Esophagus muscularis mucosa (tissue), 4 donors: Measurements from ENCODE around the gene TEC. TPM values are rescaled to one million over a fixed set of nuclear protein-coding genes. Genes with fewer than 3 reads are reported as not detected.

ENCODE experiments used
- DNase-seq: peaks from one replicate; pipeline ENCODE4 v3.0.0-alpha.2; 2017; ENCODE audit errors: extremely low spot score
- H3K27ac ChIP-seq, 4 donors: fragments of 200-600 bp; sonication (generic); replicated peaks in 1 of 4; 1 replicate in 3 of 4; 2 replicates in 1 of 4; pipeline ENCODE4 v1.5.1; 2016 to 2019; ENCODE audit warnings: mild to moderate bottlenecking in 1 of 4
- H3K27me3 ChIP-seq, 4 donors: fragments of 200-600 bp; sonication (generic); one replicate each; pipeline versions ENCODE4 v1.5.1 to v1.6.0; 2016 to 2019
- H3K36me3 ChIP-seq, 4 donors: fragments of 200-600 bp; sonication (generic); one replicate each; pipeline ENCODE4 v1.5.1; 2016 to 2019
- H3K4me1 ChIP-seq, 4 donors: fragments of 200-600 bp; sonication (generic); one replicate each; pipeline ENCODE4 v1.5.1; 2016 to 2019
- H3K4me3 ChIP-seq, 4 donors: fragments of 200-600 bp; sonication (generic); 1 replicate in 2 of 4; 2 replicates in 2 of 4; pipeline ENCODE4 v1.5.1; 2016 to 2019; ENCODE audit warnings: mild to moderate bottlenecking in 4 of 4, moderate library complexity in 1 of 4
- H3K9me3 ChIP-seq, 4 donors: fragments of 200-600 bp; sonication (generic); 1 replicate in 3 of 4; 2 replicates in 1 of 4; pipeline ENCODE4 v1.5.1; 2016 to 2019
- EP300 ChIP-seq: sonication (generic); formaldehyde crosslinking; IDR thresholded peaks from one replicate; pipeline ENCODE4 v1.6.1; 2017; ENCODE audit warnings: antibody characterized with exemption
- POLR2A ChIP-seq: fragments of 450-650 bp; IDR thresholded peaks from one replicate; pipeline ENCODE4 v1.6.1; 2017; ENCODE audit warnings: antibody characterized with exemption, moderate library complexity, mild to moderate bottlenecking, low read depth
- POLR2AphosphoS5 ChIP-seq, 2 donors: sonication (generic); formaldehyde crosslinking; IDR thresholded peaks; one replicate each; pipeline ENCODE4 v1.6.1; 2017; ENCODE audit warnings: antibody characterized with exemption in 2 of 2
- whole genome bisulfite sequencing: methylation state at CpG from one replicate; pipeline ENCODE4 v1.1.5; 2018; 5-methylcytosine and 5-hydroxymethylcytosine counted together
- intact Hi-C: fragments of 100-400 bp; cut with DNase I; formaldehyde crosslinking; loops from one replicate; pipeline ENCODE4 v1.15.1; 2023
- total RNA-seq, 4 donors: library from RNA; depleted of rRNA; stranded (reverse); fragments of >200 nt; gene quantifications; one replicate each; pipeline versions ENCODE4 v1.1.0 to v1.2.1, GENCODE V29; 2016
- TF ChIP-seq, protein P1 (sequence below), 3 experiments: fragments of 200-600 bp in 2 of 3; fragments of 450-650 bp in 1 of 3; sonication (generic) in 2 of 3; IDR thresholded peaks; one replicate each; pipeline ENCODE4 v1.5.1; 2017 to 2019; ENCODE audit warnings: antibody characterized with exemption in 3 of 3, mild to moderate bottlenecking in 2 of 3, moderate library complexity in 1 of 3

The TEC gene
- total RNA-seq, 4 donors from 2014 or later, result 1.5 to 2.2 (median 1.9) TPM

DNA sequence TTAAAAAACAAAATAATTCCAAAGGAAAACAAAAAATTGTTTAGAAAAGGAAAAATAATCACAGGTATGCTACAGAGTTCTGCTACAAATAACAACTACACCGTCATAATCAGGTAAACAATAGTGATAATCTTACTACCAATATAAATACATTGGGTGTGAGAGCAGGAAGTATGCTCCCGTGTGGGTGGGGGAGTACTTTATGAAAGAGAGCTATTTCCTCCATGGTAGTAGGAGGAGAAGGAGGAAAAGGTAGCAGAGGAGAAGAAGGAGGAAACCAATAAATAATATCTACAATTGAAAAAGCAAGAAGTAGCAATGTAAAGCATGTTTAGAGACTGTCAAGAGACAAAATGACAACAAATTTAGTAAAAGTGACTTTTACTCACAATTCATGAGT lies 35.1 kb downstream of the TEC start:
- no peak for DNase-seq
- Histone ChIP-seq H3K27ac (no peak overlapping the region), H3K27me3 (no peaks in the 10 kb centered on the region), H3K36me3 (no peaks in the 10 kb centered on the region), H3K4me1 (peaks cover 0 to 3% (median 0%) of the 10 kb centered on the region in 4 donors), H3K4me3 (no peak overlapping the region), H3K9me3 (no peaks in the 10 kb centered on the region)
- intact Hi-C loops, result no loop called here
- 55% methylated on average over 2 of the region's 2 CpGs for WGBS
- TF ChIP-seq POLR2AphosphoS5 (IDR thresholded peaks at IDR 0.05) (no peak), EP300 (no peak), POLR2A (no peak)
- TF ChIP-seq, protein P1, sequence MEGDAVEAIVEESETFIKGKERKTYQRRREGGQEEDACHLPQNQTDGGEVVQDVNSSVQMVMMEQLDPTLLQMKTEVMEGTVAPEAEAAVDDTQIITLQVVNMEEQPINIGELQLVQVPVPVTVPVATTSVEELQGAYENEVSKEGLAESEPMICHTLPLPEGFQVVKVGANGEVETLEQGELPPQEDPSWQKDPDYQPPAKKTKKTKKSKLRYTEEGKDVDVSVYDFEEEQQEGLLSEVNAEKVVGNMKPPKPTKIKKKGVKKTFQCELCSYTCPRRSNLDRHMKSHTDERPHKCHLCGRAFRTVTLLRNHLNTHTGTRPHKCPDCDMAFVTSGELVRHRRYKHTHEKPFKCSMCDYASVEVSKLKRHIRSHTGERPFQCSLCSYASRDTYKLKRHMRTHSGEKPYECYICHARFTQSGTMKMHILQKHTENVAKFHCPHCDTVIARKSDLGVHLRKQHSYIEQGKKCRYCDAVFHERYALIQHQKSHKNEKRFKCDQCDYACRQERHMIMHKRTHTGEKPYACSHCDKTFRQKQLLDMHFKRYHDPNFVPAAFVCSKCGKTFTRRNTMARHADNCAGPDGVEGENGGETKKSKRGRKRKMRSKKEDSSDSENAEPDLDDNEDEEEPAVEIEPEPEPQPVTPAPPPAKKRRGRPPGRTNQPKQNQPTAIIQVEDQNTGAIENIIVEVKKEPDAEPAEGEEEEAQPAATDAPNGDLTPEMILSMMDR (IDR thresholded peaks at IDR 0.05), result no peak

DNA sequence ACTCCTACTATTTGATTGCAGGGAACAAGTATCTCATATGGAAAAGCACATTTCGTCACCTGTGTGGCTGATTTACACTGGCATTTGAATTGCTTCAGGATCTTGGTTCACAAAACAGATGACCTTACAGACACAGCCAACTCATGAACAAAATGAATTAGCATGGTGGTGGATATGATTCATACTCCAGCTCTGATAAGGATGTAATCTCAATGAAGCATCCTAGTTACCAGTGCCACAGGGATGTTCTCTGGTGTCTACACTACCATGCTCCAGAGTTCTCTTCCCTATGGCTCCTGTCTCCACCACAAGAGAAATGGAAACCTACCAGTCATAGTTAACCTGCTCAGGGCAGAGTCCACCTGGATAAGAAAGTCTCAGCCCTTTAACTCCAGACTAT lies 40.7 kb downstream of the TEC start:
- no peak for TF ChIP-seq POLR2AphosphoS5 (IDR thresholded peaks at IDR 0.05)
- TF ChIP-seq POLR2A, result no peak
- TF ChIP-seq, protein P1 (IDR thresholded peaks at IDR 0.05), result no peak
- no peak for TF ChIP-seq EP300
- Histone ChIP-seq H3K4me3 (no peak overlapping the region), H3K4me1 (no peaks in the 10 kb centered on the region), H3K36me3 (no peaks in the 10 kb centered on the region), H3K27me3 (no peaks in the 10 kb centered on the region), H3K9me3 (no peaks in the 10 kb centered on the region), H3K27ac (no peak overlapping the region)
- no peak for DNase-seq
- intact Hi-C loops, result no loop called here
- 94% methylated on average over 1 of the region's 1 CpG for WGBS

DNA sequence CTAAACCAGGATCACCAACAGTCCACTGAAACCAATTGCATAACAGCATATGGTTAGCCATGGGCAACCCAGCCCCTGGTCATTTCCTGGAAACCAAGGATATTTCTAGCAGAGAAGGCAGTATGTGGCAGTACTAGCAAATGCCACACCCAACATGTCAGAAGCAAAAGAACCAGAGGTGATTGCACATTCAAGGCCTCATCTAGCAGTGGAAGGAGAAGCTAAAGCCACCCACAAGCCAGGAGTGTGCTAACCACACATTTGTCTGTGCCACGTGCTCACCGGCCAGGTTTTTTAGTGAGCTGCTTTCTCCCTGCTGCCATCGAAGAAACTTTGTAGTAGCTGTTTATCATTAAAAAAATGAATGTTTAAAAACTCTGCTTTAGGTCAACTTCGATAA lies 42.0 kb downstream of the TEC start:
- no peak overlapping the region for H3K27ac ChIP-seq
- WGBS, result 76% methylated on average over 4 of the region's 4 CpGs
- no peaks in the 10 kb centered on the region for H3K36me3 ChIP-seq
- no peaks in the 10 kb centered on the region for H3K27me3 ChIP-seq
- intact Hi-C loops, result no loop called here
- no peaks in the 10 kb centered on the region for H3K9me3 ChIP-seq
- H3K4me3 ChIP-seq, result no peak overlapping the region
- DNase-seq, result no peak
- no peak for TF ChIP-seq POLR2AphosphoS5 (IDR thresholded peaks at IDR 0.05)
- TF ChIP-seq EP300, result no peak
- TF ChIP-seq, protein P1 (IDR thresholded peaks at IDR 0.05), result no peak
- no peak for TF ChIP-seq POLR2A
- H3K4me1 ChIP-seq, result no peaks in the 10 kb centered on the region

DNA sequence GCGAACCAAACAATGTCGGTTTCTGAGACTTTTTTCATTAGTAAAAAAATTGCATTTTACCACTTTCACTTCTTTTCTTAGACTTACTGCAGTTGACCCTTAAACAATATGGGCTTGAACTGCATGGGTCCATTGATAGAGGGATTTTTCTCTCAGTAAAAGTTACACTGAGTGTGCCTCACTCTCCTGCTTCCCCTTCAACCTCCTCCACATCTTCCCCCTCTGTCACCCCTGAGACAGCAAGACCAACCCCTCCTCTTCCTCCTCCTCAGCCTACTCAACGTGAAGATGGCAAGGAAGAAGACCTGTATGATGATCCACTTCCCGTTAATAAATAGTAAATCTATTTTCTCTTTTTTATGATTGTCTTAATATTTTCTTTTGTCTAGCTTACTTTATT lies 43.4 kb downstream of the TEC start:
- TF ChIP-seq POLR2AphosphoS5 (IDR thresholded peaks at IDR 0.05) (no peak), POLR2A (no peak)
- intact Hi-C loops, result no loop called here
- no peak for DNase-seq
- no peaks in the 10 kb centered on the region for H3K27me3 ChIP-seq
- H3K4me1 ChIP-seq, result no peaks in the 10 kb centered on the region
- H3K4me3 ChIP-seq, result no peak overlapping the region
- no peaks in the 10 kb centered on the region for H3K36me3 ChIP-seq
- no peak overlapping the region for H3K27ac ChIP-seq
- WGBS, result 76% methylated on average over 4 of the region's 4 CpGs
- no peaks in the 10 kb centered on the region for H3K9me3 ChIP-seq

DNA sequence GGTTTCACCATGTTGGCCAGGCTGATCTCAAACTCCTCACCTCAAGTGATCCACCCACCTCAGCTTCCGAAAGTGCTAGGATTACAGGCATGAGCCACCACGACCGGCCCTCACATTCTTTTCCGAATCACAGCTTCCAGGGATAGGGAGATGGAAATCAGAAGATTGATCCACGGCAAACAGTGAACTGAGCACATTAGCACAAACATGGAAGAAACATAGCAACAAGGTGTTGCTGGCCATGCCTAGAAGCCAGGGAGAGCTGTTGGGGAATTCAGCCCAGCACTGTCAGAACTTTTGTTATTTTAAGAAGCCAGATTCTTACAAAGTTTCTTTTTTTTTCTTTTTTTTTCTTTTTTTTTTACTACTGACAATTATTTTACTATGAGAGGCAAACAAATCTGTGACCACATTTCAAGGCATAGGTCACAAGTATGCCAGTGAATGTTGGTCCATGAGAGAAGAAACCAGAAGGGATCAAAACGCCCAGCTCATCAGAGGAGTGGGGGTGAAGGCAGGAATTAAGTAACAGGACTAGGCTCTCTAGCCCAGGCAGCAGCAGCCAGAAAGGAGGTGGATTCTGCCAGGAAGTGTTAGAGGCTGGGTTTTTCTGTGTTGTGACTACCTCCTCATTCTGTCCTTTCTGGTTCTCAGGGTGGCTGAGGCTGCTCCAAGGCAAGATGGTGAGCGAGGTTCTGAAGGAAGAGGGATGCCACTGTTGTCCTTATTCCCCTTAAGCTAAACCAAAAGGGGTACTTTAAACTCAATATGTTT lies 44.1 kb downstream of the TEC start:
- TF ChIP-seq POLR2AphosphoS5 (IDR thresholded peaks at IDR 0.05) (no peak), POLR2A (no peak), EP300 (no peak)
- TF ChIP-seq, protein P1 (IDR thresholded peaks at IDR 0.05), result no peak
- no peak for DNase-seq
- no peaks in the 10 kb centered on the region for H3K27me3 ChIP-seq
- no peak overlapping the region for H3K27ac ChIP-seq
- no peaks in the 10 kb centered on the region for H3K9me3 ChIP-seq
- no peak overlapping the region for H3K4me3 ChIP-seq
- 82% methylated on average over 7 of the region's 7 CpGs for WGBS
- intact Hi-C loops, result no loop called here
- no peaks in the 10 kb centered on the region for H3K4me1 ChIP-seq
- no peaks in the 10 kb centered on the region for H3K36me3 ChIP-seq
